ENCODE data around the gene LAMA3.

Gene LAMA3

GRCh38 chr18:23799540-23799939 lies 110.3 kb downstream of the LAMA3 start:
- no peak for TF ChIP-seq CTCF (IDR thresholded peaks at IDR 0.05; ENCODE audit: control insufficient read depth, extremely low read depth, insufficient read depth)
- H3K4me3 ChIP-seq (ENCODE audit: low read depth, low read length), result no peak overlapping the region
- no peak for DNase-seq (ENCODE audit: low read depth)

GRCh38 chr18:23800902-23801301 lies 111.6 kb downstream of the LAMA3 start:
- TF ChIP-seq CTCF (IDR thresholded peaks at IDR 0.05; ENCODE audit: control insufficient read depth, extremely low read depth, insufficient read depth), result no peak
- H3K4me3 ChIP-seq (ENCODE audit: low read depth, low read length), result no peak overlapping the region
- DNase-seq (ENCODE audit: low read depth), result no peak

- no peak for DNase-seq (ENCODE audit: low read depth)
- TF ChIP-seq CTCF (IDR thresholded peaks at IDR 0.05; ENCODE audit: control insufficient read depth, extremely low read depth, insufficient read depth), result no peak
- no peak overlapping the region for H3K4me3 ChIP-seq (ENCODE audit: low read depth, low read length)
These were observed 113.6 kb downstream of the LAMA3 start for GRCh38 chr18:23802817-23803216.

GRCh38 chr18:23803755-23804154 lies 114.5 kb downstream of the LAMA3 start:
- no peak for DNase-seq (ENCODE audit: low read depth)
- H3K4me3 ChIP-seq (ENCODE audit: low read depth, low read length), result no peak overlapping the region
- TF ChIP-seq CTCF (IDR thresholded peaks at IDR 0.05; ENCODE audit: control insufficient read depth, extremely low read depth, insufficient read depth), result no peak

GRCh38 chr18:23805898-23806297 lies 116.6 kb downstream of the LAMA3 start:
- no peak for TF ChIP-seq CTCF (IDR thresholded peaks at IDR 0.05; ENCODE audit: control insufficient read depth, extremely low read depth, insufficient read depth)
- no peak overlapping the region for H3K4me3 ChIP-seq (ENCODE audit: low read depth, low read length)
- DNase-seq (ENCODE audit: low read depth), result no peak

- TF ChIP-seq CTCF (IDR thresholded peaks at IDR 0.05; ENCODE audit: control insufficient read depth, extremely low read depth, insufficient read depth), result no peak
- no peak for DNase-seq (ENCODE audit: low read depth)
- no peak overlapping the region for H3K4me3 ChIP-seq (ENCODE audit: low read depth, low read length)
These were observed 120.2 kb downstream of the LAMA3 start for GRCh38 chr18:23809415-23809814.

- DNase-seq (ENCODE audit: low read depth), result no peak
- TF ChIP-seq CTCF (IDR thresholded peaks at IDR 0.05; ENCODE audit: control insufficient read depth, extremely low read depth, insufficient read depth), result no peak
These were observed 121.1 kb downstream of the LAMA3 start for GRCh38 chr18:23810396-23810795.

More at GRCh38 chr18:23810396-23810795, 121.1 kb downstream of the LAMA3 start:
- H3K4me3 ChIP-seq (ENCODE audit: low read depth, low read length), result no peak overlapping the region
